ENCODE data around the gene CLEC17A.

GRCh38 chr19:14565298-14565679, 17.6 kb upstream of the CLEC17A start:
- TF ChIP-seq CTCF (conservative IDR thresholded peaks at IDR 0.05): no peak
- TF ChIP-seq EZH2 (IDR thresholded peaks at IDR 0.05; ENCODE audit: low read depth): no peak
